H1 (cell line): ENCODE measurements around the gene RILP.
A peak's percentile ranks its signal among the peaks of the same experiment; 100 is the strongest.

ENCODE experiments used
- ATF2 ChIP-seq: IDR thresholded peaks from 2 replicates; pipeline ENCODE4 v1.6.1; 2012; ENCODE audit warnings: low read length, inconsistent platforms
- BRCA1 ChIP-seq: IDR thresholded peaks from 2 replicates; pipeline ENCODE4 v1.6.1; 2012; ENCODE audit warnings: low read depth, low read length, improper control_type of control experiment
- CEBPB ChIP-seq: IDR thresholded peaks from 2 replicates; pipeline ENCODE4 v1.6.1; 2012; ENCODE audit warnings: low read depth, low read length
- CTCF ChIP-seq, 3 experiments: IDR thresholded peaks; 1 replicate in 2 of 3; 2 replicates in 1 of 3; pipeline versions ENCODE4 v1.5.1 to v1.6.1; 2011; ENCODE audit warnings: low read length in 3 of 3, mild to moderate bottlenecking in 3 of 3, inconsistent platforms in 2 of 3, low read depth in 1 of 3, moderate library complexity in 1 of 3; ENCODE audit not compliant: insufficient read depth in 1 of 3; ENCODE audit errors: control extremely low read depth in 1 of 3
- PHF8 ChIP-seq: fragments of 200-600 bp; sonication (generic); conservative IDR thresholded peaks from 2 replicates; pipeline ENCODE4 v1.7.1; 2012; ENCODE audit warnings: low read depth, mild to moderate bottlenecking, inconsistent platforms, low read length, moderate library complexity
- POLR2AphosphoS5 ChIP-seq: IDR thresholded peaks from 2 replicates; pipeline ENCODE4 v1.6.1; 2011; ENCODE audit warnings: low read depth, low read length
- RFX5 ChIP-seq: IDR thresholded peaks from 2 replicates; pipeline ENCODE4 v1.6.1; 2011; ENCODE audit warnings: low read depth, low read length, improper control_type of control experiment, borderline replicate concordance
- TEAD4 ChIP-seq: IDR thresholded peaks from 2 replicates; pipeline ENCODE4 v1.6.1; 2012; ENCODE audit warnings: low read depth, low read length, inconsistent platforms, mixed read lengths
- YY1 ChIP-seq: IDR thresholded peaks from 2 replicates; pipeline ENCODE4 v1.6.1; 2011; ENCODE audit warnings: low read depth, mild to moderate bottlenecking, low read length
- ZNF274 ChIP-seq: IDR thresholded peaks from 2 replicates; pipeline ENCODE4 v1.7.0; 2012; ENCODE audit warnings: low read length, borderline replicate concordance; ENCODE audit errors: extremely low read depth
- TF ChIP-seq, protein P1 (sequence below): IDR thresholded peaks from 2 replicates; pipeline ENCODE4 v1.6.1; 2011; ENCODE audit warnings: low read length, improper control_type of control experiment

- TF ChIP-seq ZNF274 (no peak), BRCA1 (no peak), CTCF (IDR thresholded peaks at IDR 0.05; ENCODE audit: control extremely low read depth in 1 of 3, insufficient read depth in 1 of 3, low read depth in 1 of 3, low read length in 3 of 3) (peak in 1 of 3 experiments; percentile 2; a peak in 1 of 4 replicates), ATF2 (no peak), RFX5 (no peak), CEBPB (no peak), PHF8 (no peak), POLR2AphosphoS5 (no peak), YY1 (no peak), TEAD4 (no peak)
- TF ChIP-seq, protein P1, sequence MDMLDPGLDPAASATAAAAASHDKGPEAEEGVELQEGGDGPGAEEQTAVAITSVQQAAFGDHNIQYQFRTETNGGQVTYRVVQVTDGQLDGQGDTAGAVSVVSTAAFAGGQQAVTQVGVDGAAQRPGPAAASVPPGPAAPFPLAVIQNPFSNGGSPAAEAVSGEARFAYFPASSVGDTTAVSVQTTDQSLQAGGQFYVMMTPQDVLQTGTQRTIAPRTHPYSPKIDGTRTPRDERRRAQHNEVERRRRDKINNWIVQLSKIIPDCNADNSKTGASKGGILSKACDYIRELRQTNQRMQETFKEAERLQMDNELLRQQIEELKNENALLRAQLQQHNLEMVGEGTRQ: no peak
These were observed 12.9 kb downstream of the RILP start for GRCh38 chr17:1636732-1637285.
